Sigmoid colon (tissue), 4 donors: ENCODE measurements around the gene CEND1.

Experiments
- CTCF ChIP-seq, 4 experiments: fragments of 450-650 bp in 3 of 4; fragments of 200-600 bp in 1 of 4; IDR thresholded peaks; one replicate each; pipeline ENCODE4 v1.5.1; 2016 to 2019; ENCODE audit warnings: antibody characterized with exemption in 4 of 4, mild to moderate bottlenecking in 3 of 4, moderate library complexity in 2 of 4
- POLR2AphosphoS5 ChIP-seq, 4 donors: sonication (generic); formaldehyde crosslinking; IDR thresholded peaks; one replicate each; pipeline ENCODE4 v1.6.1; 2017; ENCODE audit warnings: antibody characterized with exemption in 4 of 4

- TF ChIP-seq POLR2AphosphoS5 (IDR thresholded peaks at IDR 0.05): no peak
- TF ChIP-seq CTCF (IDR thresholded peaks at IDR 0.05): no peak
These were observed 41.9 kb downstream of the CEND1 start for GRCh38 chr11:748007-748359.
